A549 (cell line): ENCODE measurements around the gene FKBP8. TPM values are rescaled to one million over a fixed set of nuclear protein-coding genes. Genes with fewer than 3 reads are reported as not detected.

Experiments used
- ATAC-seq, 2 experiments: fragments of 200-7000 bp in 1 of 2; fragments of >200 bp in 1 of 2; cut with Nextera tagmentation in 1 of 2; cut with Tn5 transposase in 1 of 2; 3 replicates each; pipeline versions ENCODE4 v1.8.0 to v1.9.1; 2018 to 2020; ENCODE audit warnings: mild to moderate bottlenecking in 1 of 2, moderate library complexity in 1 of 2
- CTCF ChIA-PET: fragments of 300-600 bp; sonication (Branson Sonifier 250); formaldehyde crosslinking; extraction: SDS; loops from one replicate; lab custom pipeline; 2021; ENCODE audit warnings: antibody characterized with exemption, inconsistent platforms; lab: Yijun Ruan, JAX
- POLR2A ChIA-PET: fragments of 350-600 bp; formaldehyde crosslinking; extraction: SDS; loops from one replicate; lab custom pipeline; 2021; ENCODE audit warnings: antibody characterized with exemption, inconsistent platforms; lab: Yijun Ruan, JAX
- DNase-seq, 2 experiments: peaks; one replicate each; pipeline versions ENCODE4 v3.0.0 to v3.0.0-alpha.2; 2011 to 2016; ENCODE audit warnings: low read depth in 1 of 2, low spot score in 1 of 2
- FAIRE-seq: peaks from 2 replicates; lab custom pipeline; 2011; peaks lifted over from hg19 to GRCh38; lab: Jason Lieb, UNC
- H3K27ac ChIP-seq, 2 experiments: fragments of >200 bp; sonication (Bioruptor Twin); formaldehyde crosslinking; 3 replicates each; pipeline ENCODE4 v1.5.1; 2016 to 2017
- H3K4me1 ChIP-seq: fragments of >200 bp; sonication (Bioruptor Twin); formaldehyde crosslinking; 3 replicates; pipeline ENCODE4 v1.6.1; 2016
- H3K4me2 ChIP-seq: fragments of >200 bp; sonication (Bioruptor Twin); formaldehyde crosslinking; 3 replicates; pipeline ENCODE4 v1.6.1; 2016
- H3K4me3 ChIP-seq: fragments of >200 bp; sonication (Bioruptor Twin); formaldehyde crosslinking; 3 replicates; pipeline ENCODE4 v1.5.1; 2016
- H3K9me3 ChIP-seq: fragments of >200 bp; sonication (Bioruptor Twin); formaldehyde crosslinking; 3 replicates; pipeline ENCODE4 v1.6.1; 2016
- ATOH8 ChIP-seq: fragments of 250-450 bp; sonication (Bioruptor Pico); IDR thresholded peaks from 2 replicates; pipeline ENCODE4 v1.5.0; 2020; ENCODE audit warnings: low read depth, mild to moderate bottlenecking, moderate library complexity
- BHLHE40 ChIP-seq: IDR thresholded peaks from 2 replicates; pipeline ENCODE4 v1.6.1; 2012; ENCODE audit warnings: low read depth, low read length, inconsistent platforms
- CBX8 ChIP-seq: fragments of 200-600 bp; sonication (generic); IDR thresholded peaks from 2 replicates; pipeline ENCODE4 v1.6.1; 2016
- CEBPB ChIP-seq, 2 experiments: fragments of >200 bp in 1 of 2; sonication (Bioruptor Twin) in 1 of 2; formaldehyde crosslinking in 1 of 2; IDR thresholded peaks; 2 replicates each; pipeline ENCODE4 v1.6.1; 2012 to 2016
- CHD2 ChIP-seq: fragments of 150-350 bp; IDR thresholded peaks from 2 replicates; pipeline ENCODE4 v1.6.1; 2014; ENCODE audit warnings: low read length; ENCODE audit not compliant: partially characterized antibody
- CHD4 ChIP-seq: fragments of 200-600 bp; sonication (generic); IDR thresholded peaks from 2 replicates; pipeline ENCODE4 v1.6.1; 2016; ENCODE audit warnings: antibody characterized with exemption, mild to moderate bottlenecking, borderline replicate concordance
- CTCF ChIP-seq: fragments of >200 bp; sonication (Bioruptor Twin); formaldehyde crosslinking; IDR thresholded peaks from 3 replicates; pipeline ENCODE4 v1.5.1; 2016
- E2F6 ChIP-seq: IDR thresholded peaks from 2 replicates; pipeline ENCODE4 v1.6.1; 2012; ENCODE audit warnings: low read depth, borderline replicate concordance
- EHF ChIP-seq: fragments of 250-450 bp; sonication (Bioruptor Pico); IDR thresholded peaks from 2 replicates; pipeline ENCODE4 v1.5.0; 2020; ENCODE audit warnings: mild to moderate bottlenecking
- ELK1 ChIP-seq: fragments of 150-350 bp; IDR thresholded peaks from 2 replicates; pipeline ENCODE4 v1.6.1; 2014; ENCODE audit warnings: low read depth, mild to moderate bottlenecking, low read length
- FOSB ChIP-seq: fragments of 250-450 bp; sonication (Bioruptor Pico); IDR thresholded peaks from 2 replicates; pipeline ENCODE4 v1.5.0; 2020; ENCODE audit warnings: mild to moderate bottlenecking, moderate library complexity
- GATA3 ChIP-seq: IDR thresholded peaks from 2 replicates; pipeline ENCODE4 v1.6.1; 2012; ENCODE audit warnings: borderline replicate concordance
- HEYL ChIP-seq: fragments of 250-450 bp; sonication (Bioruptor Pico); IDR thresholded peaks from 2 replicates; pipeline ENCODE4 v1.8.0; 2021; ENCODE audit warnings: mild to moderate bottlenecking, moderate library complexity
- JUN ChIP-seq, 2 experiments: fragments of >200 bp; sonication (Bioruptor Twin); formaldehyde crosslinking; IDR thresholded peaks; 2 replicates in 1 of 2; 3 replicates in 1 of 2; pipeline ENCODE4 v1.6.1; 2016 to 2017
- MAFK ChIP-seq: fragments of 450-650 bp; IDR thresholded peaks from 2 replicates; pipeline ENCODE4 v1.6.1; 2014; ENCODE audit not compliant: partially characterized antibody
- NFE2L2 ChIP-seq: fragments of 150-350 bp; conservative IDR thresholded peaks from 2 replicates; pipeline ENCODE4 v1.6.1; 2014; ENCODE audit warnings: low read length
- POLR2A ChIP-seq: IDR thresholded peaks from 2 replicates; pipeline ENCODE4 v1.6.1; 2012; ENCODE audit warnings: mild to moderate bottlenecking, low read length
- RARB ChIP-seq: fragments of 250-450 bp; sonication (Bioruptor Pico); IDR thresholded peaks from 2 replicates; pipeline ENCODE4 v1.8.0; 2021; ENCODE audit warnings: mild to moderate bottlenecking, moderate library complexity
- RCOR1 ChIP-seq: fragments of 150-350 bp; IDR thresholded peaks from 2 replicates; pipeline ENCODE4 v1.6.1; 2014; ENCODE audit warnings: antibody characterized with exemption, low read length, low read depth
- RFX5 ChIP-seq: fragments of 450-650 bp; IDR thresholded peaks from 2 replicates; pipeline ENCODE4 v1.7.1; 2014; ENCODE audit warnings: antibody characterized with exemption, mild to moderate bottlenecking, moderate library complexity
- SMC3 ChIP-seq: fragments of >200 bp; sonication (Bioruptor Twin); formaldehyde crosslinking; IDR thresholded peaks from 3 replicates; pipeline ENCODE4 v1.6.1; 2018; ENCODE audit warnings: inconsistent platforms
- SREBF2 ChIP-seq: fragments of 450-650 bp; IDR thresholded peaks from 2 replicates; pipeline ENCODE4 v1.6.1; 2014; ENCODE audit warnings: mild to moderate bottlenecking, moderate library complexity
- TFCP2L1 ChIP-seq: fragments of 250-450 bp; sonication (Bioruptor Pico); IDR thresholded peaks from 2 replicates; pipeline ENCODE4 v1.5.0; 2021; ENCODE audit warnings: mild to moderate bottlenecking
- TP53 ChIP-seq: fragments of 250-450 bp; sonication (Bioruptor Pico); IDR thresholded peaks from 2 replicates; pipeline ENCODE4 v1.5.0; 2021; ENCODE audit warnings: mild to moderate bottlenecking, moderate library complexity
- ZC3H11A ChIP-seq: fragments of 450-650 bp; IDR thresholded peaks from 2 replicates; pipeline ENCODE4 v1.6.1; 2014; ENCODE audit warnings: antibody characterized with exemption, mild to moderate bottlenecking
- ZFP36 ChIP-seq: fragments of 450-650 bp; IDR thresholded peaks from 2 replicates; pipeline ENCODE4 v1.6.1; 2014; ENCODE audit warnings: borderline replicate concordance; ENCODE audit not compliant: partially characterized antibody
- WGBS: methylation state at CpG from one replicate; pipeline ENCODE4 v1.1.6; 2017; ENCODE audit errors: missing lambda C conversion rate; 5-methylcytosine and 5-hydroxymethylcytosine counted together
- polyA plus RNA-seq, 4 experiments: library from polyadenylated mRNA; depleted of rRNA in 3 of 4; stranded (reverse); fragments of >200 nt; fragmentation: RNase III in 1 of 4; extraction: RNeasy Plus Mini Kit Qiagen cat#74134 plus additional on column Dnase treatment in 1 of 4; gene quantifications; 2 replicates in 3 of 4; 3 replicates in 1 of 4; pipeline ENCODE4 v1.2.3, GENCODE V29; 2011 to 2017

The FKBP8 gene
- polyA plus RNA-seq, 2 of the 4 experiments (the other 2 are of a cell fraction), result 56.1 to 123 TPM

- ChIA-PET CTCF (interaction anchor here (0.9 to 1.8 kb wide), 4 partner anchors 12 to 122 kb away, joined by 3 to 4 read pairs (median 4); no protein-coding TSS in a partner anchor), POLR2A (interaction anchor here (0.7 kb wide), 1 partner anchor 12 kb away, joined by 7 read pairs; the partner anchor contains the start of gene FKBP8)
- Histone ChIP-seq H3K4me3 (no peak overlapping the region), H3K9me3 (no peaks in the 10 kb centered on the region), H3K4me1 (no peaks in the 10 kb centered on the region), H3K4me2 (no peak overlapping the region), H3K27ac (no peak overlapping the region)
- ATAC-seq, result no peak
- 94% methylated on average over 3 of the region's 9 CpGs for WGBS
- TF ChIP-seq SREBF2 (no peak), ELK1 (no peak), E2F6 (no peak), CEBPB (IDR thresholded peaks at IDR 0.05) (no peak), NFE2L2 (no peak), RARB (CRISPR knock-in tag) (no peak), GATA3 (no peak)
- TF ChIP-seq, all 56 proteins: peak for 0
- DNase-seq (no peak), FAIRE-seq (no peak)
Observed at GRCh38 chr19:18531485-18531884, 11.9 kb downstream of the FKBP8 start.

GRCh38 chr19:18529782-18530181 lies 13.6 kb downstream of the FKBP8 start:
- no peaks in the 10 kb centered on the region for H3K4me1 ChIP-seq
- FAIRE-seq, result no peak
- POLR2A ChIA-PET, result no interaction called here

GRCh38 chr19:18526316-18526715 lies 17.1 kb downstream of the FKBP8 start:
- POLR2A ChIA-PET, result interaction anchor here (0.7 kb wide), 1 partner anchor 12 kb away, joined by 5 read pairs; no protein-coding TSS in a partner anchor
- Histone ChIP-seq H3K4me3 (no peak overlapping the region), H3K4me2 (no peak overlapping the region), H3K27ac (no peak overlapping the region), H3K9me3 (no peaks in the 10 kb centered on the region), H3K4me1 (no peaks in the 10 kb centered on the region)
- DNase-seq, result no peak
- FAIRE-seq, result no peak
- CTCF ChIA-PET, result interaction anchor here (1.5 to 1.7 kb wide), 2 partner anchors 30 to 56 kb away, joined by 3 read pairs; no protein-coding TSS in a partner anchor
- no peak for ATAC-seq
- WGBS, result 71% methylated on average over 9 of the region's 9 CpGs
- no peak for TF ChIP-seq HEYL (CRISPR knock-in tag)
- no peak for TF ChIP-seq RCOR1
- no peak for TF ChIP-seq CHD4
- no peak for TF ChIP-seq ATOH8 (CRISPR knock-in tag)
- no peak for TF ChIP-seq ZC3H11A
- TF ChIP-seq CBX8, result no peak
- no peak for TF ChIP-seq FOSB (CRISPR knock-in tag)
- TF ChIP-seq MAFK, result no peak
- TF ChIP-seq TFCP2L1 (CRISPR knock-in tag), result no peak
- TF ChIP-seq BHLHE40, result no peak
- no peak for TF ChIP-seq TP53 (CRISPR knock-in tag)
- no peak for TF ChIP-seq CHD2
- no peak for TF ChIP-seq SMC3

More at GRCh38 chr19:18529782-18530181, 13.6 kb downstream of the FKBP8 start:
- Histone ChIP-seq H3K27ac (no peak overlapping the region), H3K4me2 (no peak overlapping the region), H3K9me3 (no peaks in the 10 kb centered on the region), H3K4me3 (no peak overlapping the region)
- ATAC-seq, result peak; percentile 56 to 62; a peak in 4 of 6 replicates
- 88% methylated on average over 7 of the region's 7 CpGs for WGBS
- DNase-seq, result no peak
- CTCF ChIA-PET, result interaction anchor here (1.5 kb wide), 1 partner anchor 61 kb away, joined by 4 read pairs; no protein-coding TSS in a partner anchor
- TF ChIP-seq POLR2A (no peak), CTCF (no peak), EHF (no peak), JUN (IDR thresholded peaks at IDR 0.05) (no peak), RARB (CRISPR knock-in tag) (no peak), RFX5 (no peak), ZFP36 (no peak)
